Measurements from ENCODE around the gene RFX1.

The RFX1 gene

DNA sequence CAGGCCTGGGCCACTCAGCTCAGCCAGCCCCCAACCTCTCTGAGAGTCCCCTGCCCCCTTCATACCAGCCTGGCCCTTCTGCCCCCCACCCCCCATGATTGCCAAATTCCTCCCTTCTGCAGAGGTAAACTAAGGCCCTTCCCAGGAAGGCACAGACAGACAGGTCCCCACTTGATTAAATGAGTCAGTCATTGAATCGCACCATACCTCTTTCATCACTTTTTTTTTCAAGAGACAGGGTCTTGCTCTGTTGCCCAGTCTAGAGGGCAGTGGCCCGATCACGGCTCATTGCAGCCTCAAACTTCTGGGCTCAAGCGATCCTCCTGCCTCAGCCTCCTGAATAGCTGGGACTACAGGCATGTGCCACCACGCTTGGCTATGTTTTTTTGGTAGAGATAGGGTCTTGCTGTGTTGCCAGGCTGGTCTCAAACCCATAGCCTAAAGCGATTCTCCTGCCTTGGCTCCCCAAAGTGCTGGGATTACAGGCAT, 73.9 kb downstream of the RFX1 start:
- TF ChIP-seq, protein P1, sequence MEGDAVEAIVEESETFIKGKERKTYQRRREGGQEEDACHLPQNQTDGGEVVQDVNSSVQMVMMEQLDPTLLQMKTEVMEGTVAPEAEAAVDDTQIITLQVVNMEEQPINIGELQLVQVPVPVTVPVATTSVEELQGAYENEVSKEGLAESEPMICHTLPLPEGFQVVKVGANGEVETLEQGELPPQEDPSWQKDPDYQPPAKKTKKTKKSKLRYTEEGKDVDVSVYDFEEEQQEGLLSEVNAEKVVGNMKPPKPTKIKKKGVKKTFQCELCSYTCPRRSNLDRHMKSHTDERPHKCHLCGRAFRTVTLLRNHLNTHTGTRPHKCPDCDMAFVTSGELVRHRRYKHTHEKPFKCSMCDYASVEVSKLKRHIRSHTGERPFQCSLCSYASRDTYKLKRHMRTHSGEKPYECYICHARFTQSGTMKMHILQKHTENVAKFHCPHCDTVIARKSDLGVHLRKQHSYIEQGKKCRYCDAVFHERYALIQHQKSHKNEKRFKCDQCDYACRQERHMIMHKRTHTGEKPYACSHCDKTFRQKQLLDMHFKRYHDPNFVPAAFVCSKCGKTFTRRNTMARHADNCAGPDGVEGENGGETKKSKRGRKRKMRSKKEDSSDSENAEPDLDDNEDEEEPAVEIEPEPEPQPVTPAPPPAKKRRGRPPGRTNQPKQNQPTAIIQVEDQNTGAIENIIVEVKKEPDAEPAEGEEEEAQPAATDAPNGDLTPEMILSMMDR (IDR thresholded peaks at IDR 0.05; ENCODE audit: low read depth, low read length, missing control alignments): no peak
- DNase-seq (ENCODE audit: extremely low read depth, low read depth): no peak

DNA sequence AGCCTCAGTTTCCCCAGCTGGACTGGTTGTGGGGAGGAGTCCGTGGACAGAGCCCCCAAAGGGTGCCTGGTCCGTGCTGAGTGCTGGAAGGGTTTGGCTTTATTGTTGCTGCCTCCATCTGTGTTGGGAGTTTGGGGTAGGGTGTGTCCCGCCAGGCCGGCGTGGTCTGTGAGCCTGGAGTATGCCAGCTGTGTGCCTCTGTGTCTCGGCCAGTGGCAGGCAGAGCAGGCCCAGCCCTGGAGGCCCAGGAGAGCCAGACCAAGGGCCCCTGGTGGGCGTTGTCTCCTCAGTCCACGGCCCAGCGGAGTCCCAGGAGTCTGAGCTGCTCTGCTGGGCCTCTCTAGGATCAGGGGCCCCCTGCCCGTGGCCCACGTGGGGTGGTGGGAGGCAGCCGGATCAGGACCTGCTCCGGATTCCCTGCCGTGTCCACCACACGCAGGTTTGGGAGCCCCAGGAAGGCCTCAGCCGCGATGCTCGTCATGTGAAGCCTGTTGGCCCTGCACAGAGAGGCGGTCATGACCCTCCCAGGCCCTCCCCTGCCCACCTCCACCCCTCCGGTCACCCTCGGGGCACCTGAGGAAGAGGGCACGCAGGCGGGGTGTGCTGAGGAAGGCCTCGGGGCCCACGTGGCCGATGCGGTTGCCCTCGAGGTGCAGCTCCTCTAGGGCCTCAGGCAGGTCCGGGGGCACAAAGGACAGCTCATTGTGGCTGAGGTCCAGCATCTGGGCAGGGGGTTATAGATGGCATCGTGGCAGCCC, 74.5 kb downstream of the RFX1 start:
- TF ChIP-seq, protein P1 (IDR thresholded peaks at IDR 0.05; ENCODE audit: low read depth, low read length, missing control alignments): no peak
- no peak for DNase-seq (ENCODE audit: extremely low read depth, low read depth)
- H3K4me3 ChIP-seq (replicated peaks; ENCODE audit: low read depth, low read length): no peak overlapping the region

More for the DNA sequence above, 73.9 kb downstream of the RFX1 start:
- H3K4me3 ChIP-seq (replicated peaks; ENCODE audit: low read depth, low read length): no peak overlapping the region

DNA sequence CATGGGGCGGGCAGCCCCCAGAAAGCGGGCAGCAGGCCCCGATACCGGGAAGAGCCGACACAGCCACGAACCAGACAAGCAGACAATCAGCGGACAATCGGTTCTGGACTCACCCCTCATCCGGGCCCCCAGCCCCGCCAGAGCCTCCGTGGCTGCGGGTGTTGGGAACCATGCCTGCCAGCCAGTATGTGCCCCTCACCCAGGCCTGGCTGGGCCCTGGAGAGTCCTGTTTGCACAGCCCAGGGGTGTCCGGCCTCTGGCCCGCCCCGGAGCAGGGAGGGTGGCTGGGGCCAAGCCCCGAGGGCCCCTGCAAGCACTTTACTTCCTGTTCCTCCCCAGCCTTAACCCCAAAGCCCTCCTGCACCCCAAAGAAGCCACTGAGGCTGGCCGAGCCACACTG, 75.7 kb downstream of the RFX1 start:
- DNase-seq (ENCODE audit: extremely low read depth, low read depth): no peak
- no peak overlapping the region for H3K4me3 ChIP-seq (replicated peaks; ENCODE audit: low read depth, low read length)
- TF ChIP-seq, protein P1 (IDR thresholded peaks at IDR 0.05; ENCODE audit: low read depth, low read length, missing control alignments): no peak

DNA sequence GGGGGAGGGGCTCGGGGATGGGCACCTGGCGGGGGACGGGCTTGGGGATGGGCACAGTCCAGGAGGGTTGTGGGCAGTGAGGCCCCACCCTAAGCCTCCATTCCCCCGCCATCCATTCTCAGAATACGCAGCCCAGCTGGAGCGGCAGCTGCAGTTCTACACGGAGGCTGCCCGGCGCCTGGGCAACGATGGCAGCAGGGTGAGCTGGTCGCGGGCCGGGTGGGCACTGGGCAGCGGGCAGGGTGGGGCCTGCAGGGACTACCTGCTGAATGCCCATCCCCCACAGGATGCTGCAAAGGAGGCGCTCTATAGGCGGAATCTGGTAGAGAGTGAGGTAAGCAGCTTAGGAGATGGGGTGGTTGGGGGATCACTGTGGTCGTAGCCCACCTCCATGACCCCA, 76.2 kb downstream of the RFX1 start:
- TF ChIP-seq, protein P1 (IDR thresholded peaks at IDR 0.05; ENCODE audit: low read depth, low read length, missing control alignments): no peak
- DNase-seq (ENCODE audit: extremely low read depth, low read depth): no peak
- no peak overlapping the region for H3K4me3 ChIP-seq (replicated peaks; ENCODE audit: low read depth, low read length)

DNA sequence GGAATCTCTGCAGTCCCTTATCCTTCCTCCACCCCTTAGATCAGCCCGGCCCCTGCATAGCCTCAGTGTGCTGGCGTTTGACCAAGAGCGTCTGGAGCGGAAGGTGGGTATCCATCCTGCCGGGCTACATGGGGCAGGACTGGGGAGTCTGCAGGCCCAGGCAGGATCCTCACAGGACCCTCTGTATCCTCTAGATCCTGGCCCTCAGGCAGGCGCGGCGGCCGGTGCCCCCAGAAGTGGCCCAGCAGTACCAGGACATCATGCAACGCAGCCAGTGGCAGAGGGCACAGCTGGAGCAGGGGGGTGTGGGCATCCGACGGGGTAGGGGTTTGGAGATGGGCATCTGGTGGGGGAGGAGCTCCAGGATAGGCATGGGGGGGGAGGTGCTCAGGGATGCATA, 76.8 kb downstream of the RFX1 start:
- TF ChIP-seq, protein P1 (IDR thresholded peaks at IDR 0.05; ENCODE audit: low read depth, low read length, missing control alignments): no peak
- no peak for DNase-seq (ENCODE audit: extremely low read depth, low read depth)

DNA sequence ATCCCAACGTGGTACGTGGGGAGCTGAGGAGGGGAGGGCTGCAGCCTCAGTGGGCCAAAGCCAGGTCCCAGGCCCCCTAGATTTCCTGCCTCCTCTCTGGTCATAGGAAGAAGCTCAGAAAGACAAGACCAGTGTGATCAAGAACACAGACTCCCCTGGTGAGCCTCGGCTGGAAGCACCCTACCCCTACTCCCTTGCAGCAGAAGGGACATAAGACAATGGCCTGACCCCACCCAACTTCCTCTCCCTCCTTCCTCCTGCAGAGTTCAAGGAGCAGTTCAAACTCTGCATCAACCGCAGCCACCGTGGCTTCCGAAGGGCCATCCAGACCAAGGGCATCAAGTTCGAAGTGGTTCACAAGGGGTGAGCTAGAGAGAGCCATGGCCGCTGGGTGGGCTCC, 79.4 kb downstream of the RFX1 start:
- TF ChIP-seq, protein P1 (IDR thresholded peaks at IDR 0.05; ENCODE audit: low read depth, low read length, missing control alignments): no peak
- no peak overlapping the region for H3K4me3 ChIP-seq (replicated peaks; ENCODE audit: low read depth, low read length)
- DNase-seq (ENCODE audit: extremely low read depth, low read depth): no peak

More for the DNA sequence above, 76.8 kb downstream of the RFX1 start:
- H3K4me3 ChIP-seq (replicated peaks; ENCODE audit: low read depth, low read length): no peak overlapping the region
